MCF 10A (cell line): Measurements from ENCODE around the gene SPATA25. TPM values are rescaled to one million over a fixed set of nuclear protein-coding genes. Genes with fewer than 3 reads are reported as not detected.

Source experiments
- BruUV-seq: library from RNA; stranded (reverse); fragments of 400-500 nt; replicated peaks from 2 replicates; lab custom pipeline; 2021; lab: Mats Ljungman, UMichigan
- CTCF ChIA-PET: fragments of 300-600 bp; sonication (Branson Sonifier 250); formaldehyde crosslinking; extraction: SDS; loops from one replicate; lab custom pipeline; 2021; ENCODE audit warnings: antibody characterized with exemption, inconsistent platforms; lab: Yijun Ruan, JAX
- POLR2A ChIA-PET: fragments of 300-600, 350-650 bp; sonication (Branson Sonifier 250); formaldehyde crosslinking; extraction: SDS; loops from one replicate; lab custom pipeline; 2020; ENCODE audit warnings: antibody characterized with exemption, inconsistent platforms; lab: Yijun Ruan, JAX
- DNase-seq: peaks from one replicate; pipeline ENCODE4 v3.0.0-alpha.2; 2018; ENCODE audit not compliant: unreplicated experiment
- H3K27ac Mint-ChIP-seq: one replicate; pipeline ENCODE4 v1.8.0; 2022; ENCODE audit warnings: mild to moderate bottlenecking, low read depth, mixed read lengths; ENCODE audit not compliant: unreplicated experiment
- H3K27me3 Mint-ChIP-seq: one replicate; pipeline ENCODE4 v1.8.0; 2022; ENCODE audit warnings: mixed read lengths; ENCODE audit not compliant: insufficient read depth, unreplicated experiment
- H3K36me3 Mint-ChIP-seq: one replicate; pipeline ENCODE4 v1.8.0; 2022; ENCODE audit warnings: mild to moderate bottlenecking, moderate library complexity, mixed read lengths; ENCODE audit not compliant: insufficient read depth, unreplicated experiment
- H3K4me1 Mint-ChIP-seq: one replicate; pipeline ENCODE4 v1.8.0; 2022; ENCODE audit warnings: mixed read lengths; ENCODE audit not compliant: insufficient read depth, unreplicated experiment
- H3K4me3 Mint-ChIP-seq: one replicate; pipeline ENCODE4 v1.8.0; 2022; ENCODE audit warnings: mild to moderate bottlenecking, moderate library complexity, mixed read lengths; ENCODE audit not compliant: unreplicated experiment
- H3K9me3 Mint-ChIP-seq: one replicate; pipeline ENCODE4 v1.8.0; 2022; ENCODE audit warnings: mixed read lengths; ENCODE audit not compliant: unreplicated experiment
- intact Hi-C: fragments of 100-400 bp; cut with micrococcal nuclease; formaldehyde crosslinking; loops from 2 replicates; pipeline ENCODE4 v1.14.1; 2022
- total RNA-seq: library from RNA; stranded (reverse); gene quantifications from 2 replicates; pipeline ENCODE4 v1.2.3, GENCODE V29; 2022
- TF ChIP-seq, protein P1 (sequence below): fragments of 200-600 bp; IDR thresholded peaks from one replicate; pipeline ENCODE4 v1.8.0; 2022; ENCODE audit warnings: antibody characterized with exemption, mild to moderate bottlenecking; ENCODE audit not compliant: unreplicated experiment

The SPATA25 gene
- total RNA-seq, 1 experiment from 2014 or later, result 0.72 TPM

GRCh38 chr20:45921337-45922189 lies 34.1 kb upstream of the SPATA25 start:
- TF ChIP-seq, protein P1, sequence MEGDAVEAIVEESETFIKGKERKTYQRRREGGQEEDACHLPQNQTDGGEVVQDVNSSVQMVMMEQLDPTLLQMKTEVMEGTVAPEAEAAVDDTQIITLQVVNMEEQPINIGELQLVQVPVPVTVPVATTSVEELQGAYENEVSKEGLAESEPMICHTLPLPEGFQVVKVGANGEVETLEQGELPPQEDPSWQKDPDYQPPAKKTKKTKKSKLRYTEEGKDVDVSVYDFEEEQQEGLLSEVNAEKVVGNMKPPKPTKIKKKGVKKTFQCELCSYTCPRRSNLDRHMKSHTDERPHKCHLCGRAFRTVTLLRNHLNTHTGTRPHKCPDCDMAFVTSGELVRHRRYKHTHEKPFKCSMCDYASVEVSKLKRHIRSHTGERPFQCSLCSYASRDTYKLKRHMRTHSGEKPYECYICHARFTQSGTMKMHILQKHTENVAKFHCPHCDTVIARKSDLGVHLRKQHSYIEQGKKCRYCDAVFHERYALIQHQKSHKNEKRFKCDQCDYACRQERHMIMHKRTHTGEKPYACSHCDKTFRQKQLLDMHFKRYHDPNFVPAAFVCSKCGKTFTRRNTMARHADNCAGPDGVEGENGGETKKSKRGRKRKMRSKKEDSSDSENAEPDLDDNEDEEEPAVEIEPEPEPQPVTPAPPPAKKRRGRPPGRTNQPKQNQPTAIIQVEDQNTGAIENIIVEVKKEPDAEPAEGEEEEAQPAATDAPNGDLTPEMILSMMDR, result no peak
- H3K4me1 Mint-ChIP-seq, result peaks cover 11% of the 10 kb centered on the region
- DNase-seq, result no peak
- no peaks in the 10 kb centered on the region for H3K9me3 Mint-ChIP-seq
- ChIA-PET POLR2A (interaction anchor here (0.8 to 3.2 kb wide), 4 partner anchors 13 to 30 kb away, joined by 4 to 20 read pairs (median 4); partner anchors contain the start of genes CTSA, NEURL2 and PCIF1), CTCF (interaction anchor here (0.6 to 2.0 kb wide), 4 partner anchors 9 to 831 kb away, joined by 3 to 7 read pairs (median 3); partner anchors contain the start of gene CTSA)
- no TSS peak for BruUV-seq
- H3K27me3 Mint-ChIP-seq, result peaks cover 25% of the 10 kb centered on the region
- H3K27ac Mint-ChIP-seq, result no peak overlapping the region
- intact Hi-C loops, result no loop called here
- H3K36me3 Mint-ChIP-seq, result no peaks in the 10 kb centered on the region
- no peak overlapping the region for H3K4me3 Mint-ChIP-seq

DNA sequence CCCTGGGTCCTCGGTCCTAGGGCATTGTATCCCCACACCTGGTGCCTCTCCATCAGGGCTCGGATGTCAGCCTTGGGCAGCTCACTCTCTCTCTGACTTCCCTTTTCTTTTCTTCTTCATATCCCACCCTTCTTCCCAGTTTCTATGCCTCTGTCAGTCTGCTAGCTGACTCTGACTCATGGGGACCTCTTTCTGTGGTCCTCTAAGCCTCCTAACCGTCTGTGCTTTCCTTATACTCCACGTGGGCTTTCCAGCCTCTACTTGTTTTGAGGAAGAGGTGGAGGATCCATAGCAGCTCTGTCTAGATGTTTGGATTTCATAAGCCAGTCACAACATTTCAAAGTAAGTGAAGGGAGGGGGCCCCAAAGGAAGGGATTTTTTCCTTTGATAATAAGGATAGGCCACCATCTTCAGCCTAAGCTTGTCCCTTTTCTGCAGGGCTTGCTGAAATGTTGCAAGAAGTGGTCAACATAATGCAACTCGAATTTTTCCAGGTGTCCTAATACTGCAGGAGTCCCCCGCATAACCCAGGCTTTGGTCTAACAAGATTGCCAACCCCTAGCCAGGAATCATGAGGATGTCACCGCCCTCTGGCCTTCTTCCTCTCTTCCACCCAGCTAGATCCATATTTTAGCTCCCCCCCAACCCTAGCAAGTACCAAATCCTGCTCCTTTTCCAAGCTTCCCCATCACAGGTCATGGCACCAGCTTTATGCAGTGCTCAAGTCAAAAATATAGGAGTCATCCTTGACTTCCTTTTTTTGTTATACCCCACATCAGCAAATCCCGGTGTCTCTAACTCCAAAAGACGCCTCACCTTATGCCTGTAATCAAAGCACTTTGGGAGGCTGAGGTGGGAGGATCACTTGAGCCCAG lies 33.3 kb upstream of the SPATA25 start:
- DNase-seq, result no peak
- TF ChIP-seq, protein P1, result no peak
- Mint-ChIP-seq H3K27ac (no peak overlapping the region), H3K4me3 (no peak overlapping the region), H3K4me1 (peaks cover 11% of the 10 kb centered on the region), H3K36me3 (no peaks in the 10 kb centered on the region), H3K9me3 (no peaks in the 10 kb centered on the region), H3K27me3 (peaks cover 33% of the 10 kb centered on the region)
- intact Hi-C loops, result no loop called here
- ChIA-PET POLR2A (interaction anchor here (1.0 to 3.2 kb wide), 3 partner anchors 10 to 15 kb away, joined by 4 to 20 read pairs (median 6); partner anchors contain the start of gene PCIF1), CTCF (interaction anchor here (0.6 to 2.0 kb wide), 2 partner anchors 10 to 28 kb away, joined by 3 to 7 read pairs; partner anchors contain the start of gene CTSA)
- BruUV-seq, result no TSS peak

DNA sequence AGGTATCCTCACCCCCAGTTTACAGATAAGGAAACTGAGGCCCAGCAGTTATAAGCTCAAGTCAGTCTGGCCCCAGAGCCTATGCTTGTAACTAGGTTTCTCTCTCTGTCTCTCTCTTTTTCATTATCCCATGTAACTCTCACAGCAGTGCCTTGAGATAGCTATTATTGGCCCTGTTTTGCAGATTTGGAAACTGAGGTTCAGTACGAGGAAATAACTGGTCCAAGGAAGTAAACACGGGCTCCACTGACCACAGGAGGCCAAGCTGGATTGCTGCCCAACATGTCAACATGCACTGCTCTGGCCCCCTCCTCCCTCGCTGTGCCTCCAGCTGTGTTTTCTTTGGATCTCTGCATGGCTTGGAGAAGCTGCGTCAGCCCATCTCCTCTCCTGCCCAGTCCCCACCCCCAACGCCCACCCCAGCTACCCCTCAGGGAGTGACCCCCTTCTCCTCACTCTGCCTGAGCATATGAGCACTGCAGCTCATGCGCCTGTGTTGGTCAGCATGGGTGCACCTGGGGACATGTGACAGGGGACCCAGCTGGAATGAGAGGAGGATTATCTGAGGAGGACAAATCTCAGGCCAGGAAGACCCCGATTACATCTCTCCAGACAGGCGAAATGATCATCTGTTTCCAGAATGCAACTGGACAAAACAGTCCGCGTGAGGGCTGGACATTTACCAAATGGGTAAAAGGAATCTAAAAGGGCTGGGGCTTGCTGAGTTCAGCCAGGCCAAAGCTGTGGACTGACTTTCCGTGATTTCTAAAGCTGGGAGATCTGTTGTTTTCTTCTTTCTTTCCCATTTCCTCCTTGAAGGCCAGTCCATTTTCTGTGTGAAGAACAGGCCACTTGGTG lies 32.3 kb upstream of the SPATA25 start:
- Mint-ChIP-seq H3K9me3 (no peaks in the 10 kb centered on the region), H3K27me3 (peaks cover 36% of the 10 kb centered on the region), H3K27ac (no peak overlapping the region), H3K36me3 (no peaks in the 10 kb centered on the region), H3K4me3 (no peak overlapping the region), H3K4me1 (peaks cover 11% of the 10 kb centered on the region)
- ChIA-PET CTCF (interaction anchor here (0.6 to 2.0 kb wide), 4 partner anchors 14 to 470 kb away, joined by 3 to 7 read pairs (median 4); partner anchors contain the start of gene CTSA), POLR2A (interaction anchor here (0.5 to 3.2 kb wide), 5 partner anchors 9 to 290 kb away, joined by 3 to 20 read pairs (median 6); partner anchors contain the start of genes CTSA, NEURL2, PCIF1 and WFDC10A)
- DNase-seq, result no peak
- TF ChIP-seq, protein P1, result no peak
- BruUV-seq, result no TSS peak
- intact Hi-C loops, result no loop called here
